ENCODE data around the gene CBLL1.
A peak's percentile ranks its signal among the peaks of the same experiment; 100 is the strongest.

Gene CBLL1

GRCh38 chr7:107743567-107744344 is at the start of gene CBLL1:
TSS of gene CBLL1 (plus strand) at chr7:107744142. CDS start at chr7:107744164, 22 bp downstream.
- FAIRE-seq, result no peak

- FAIRE-seq, result no peak
Observed at GRCh38 chr7:107694386-107694785, 49.6 kb upstream of the CBLL1 start.

GRCh38 chr7:107696330-107696946 is 47.5 kb upstream of the CBLL1 start:
- no peak for FAIRE-seq

GRCh38 chr7:107697321-107698049 is 46.5 kb upstream of the CBLL1 start:
- FAIRE-seq, result no peak

GRCh38 chr7:107700570-107700969 is 43.4 kb upstream of the CBLL1 start:
- no peak for FAIRE-seq

- FAIRE-seq, result no peak
Observed at GRCh38 chr7:107701191-107701590, 42.8 kb upstream of the CBLL1 start.

- FAIRE-seq, result no peak
Observed at GRCh38 chr7:107703219-107703618, 40.7 kb upstream of the CBLL1 start.

GRCh38 chr7:107703872-107704271 is 40.1 kb upstream of the CBLL1 start:
- no peak for FAIRE-seq

GRCh38 chr7:107708956-107709355 is 35.0 kb upstream of the CBLL1 start:
- no peak for FAIRE-seq

GRCh38 chr7:107711301-107711700 is 32.6 kb upstream of the CBLL1 start:
- FAIRE-seq, result no peak

- FAIRE-seq, result no peak
Observed at GRCh38 chr7:107712025-107712424, 31.9 kb upstream of the CBLL1 start.

- no peak for FAIRE-seq
Observed at GRCh38 chr7:107712896-107713295, 31.0 kb upstream of the CBLL1 start.

- no peak for FAIRE-seq
Observed at GRCh38 chr7:107715531-107715930, 28.4 kb upstream of the CBLL1 start.

- FAIRE-seq, result no peak
Observed at GRCh38 chr7:107718456-107719193, 25.3 kb upstream of the CBLL1 start.

GRCh38 chr7:107721286-107721685 is 22.7 kb upstream of the CBLL1 start:
- no peak for FAIRE-seq

- FAIRE-seq, result no peak
Observed at GRCh38 chr7:107723255-107723654, 20.7 kb upstream of the CBLL1 start.

GRCh38 chr7:107725138-107725740 is 18.7 kb upstream of the CBLL1 start:
- peak; percentile 86 for FAIRE-seq

- no peak for FAIRE-seq
Observed at GRCh38 chr7:107726356-107727130, 17.4 kb upstream of the CBLL1 start.

- no peak for FAIRE-seq
Observed at GRCh38 chr7:107728276-107728675, 15.7 kb upstream of the CBLL1 start.

GRCh38 chr7:107742678-107743566 is 1.0 kb upstream of the CBLL1 start:
- FAIRE-seq, result no peak

GRCh38 chr7:107744345-107744750 is 406 bp downstream of the CBLL1 start:
- no peak for FAIRE-seq

All from TTC549 (cell line).